ENCODE data around the gene PCED1B.

PCED1B gene

GRCh38 chr12:47184229-47184628 lies 104.8 kb downstream of the PCED1B start:
- no peak for TF ChIP-seq CTCF (IDR thresholded peaks at IDR 0.05; ENCODE audit: control insufficient read depth, extremely low read depth, insufficient read depth)
- no peak overlapping the region for H3K4me3 ChIP-seq (ENCODE audit: low read depth, low read length)
- DNase-seq (ENCODE audit: low read depth): no peak

GRCh38 chr12:47184813-47185212 lies 105.4 kb downstream of the PCED1B start:
- H3K4me3 ChIP-seq (ENCODE audit: low read depth, low read length): no peak overlapping the region
- peak; percentile 88 for DNase-seq (ENCODE audit: low read depth)
- TF ChIP-seq CTCF (IDR thresholded peaks at IDR 0.05; ENCODE audit: control insufficient read depth, extremely low read depth, insufficient read depth): no peak

- no peak for TF ChIP-seq CTCF (IDR thresholded peaks at IDR 0.05; ENCODE audit: control insufficient read depth, extremely low read depth, insufficient read depth)
- no peak overlapping the region for H3K4me3 ChIP-seq (ENCODE audit: low read depth, low read length)
- DNase-seq (ENCODE audit: low read depth): no peak
Measured at GRCh38 chr12:47186246-47186645, 106.8 kb downstream of the PCED1B start.

DNA sequence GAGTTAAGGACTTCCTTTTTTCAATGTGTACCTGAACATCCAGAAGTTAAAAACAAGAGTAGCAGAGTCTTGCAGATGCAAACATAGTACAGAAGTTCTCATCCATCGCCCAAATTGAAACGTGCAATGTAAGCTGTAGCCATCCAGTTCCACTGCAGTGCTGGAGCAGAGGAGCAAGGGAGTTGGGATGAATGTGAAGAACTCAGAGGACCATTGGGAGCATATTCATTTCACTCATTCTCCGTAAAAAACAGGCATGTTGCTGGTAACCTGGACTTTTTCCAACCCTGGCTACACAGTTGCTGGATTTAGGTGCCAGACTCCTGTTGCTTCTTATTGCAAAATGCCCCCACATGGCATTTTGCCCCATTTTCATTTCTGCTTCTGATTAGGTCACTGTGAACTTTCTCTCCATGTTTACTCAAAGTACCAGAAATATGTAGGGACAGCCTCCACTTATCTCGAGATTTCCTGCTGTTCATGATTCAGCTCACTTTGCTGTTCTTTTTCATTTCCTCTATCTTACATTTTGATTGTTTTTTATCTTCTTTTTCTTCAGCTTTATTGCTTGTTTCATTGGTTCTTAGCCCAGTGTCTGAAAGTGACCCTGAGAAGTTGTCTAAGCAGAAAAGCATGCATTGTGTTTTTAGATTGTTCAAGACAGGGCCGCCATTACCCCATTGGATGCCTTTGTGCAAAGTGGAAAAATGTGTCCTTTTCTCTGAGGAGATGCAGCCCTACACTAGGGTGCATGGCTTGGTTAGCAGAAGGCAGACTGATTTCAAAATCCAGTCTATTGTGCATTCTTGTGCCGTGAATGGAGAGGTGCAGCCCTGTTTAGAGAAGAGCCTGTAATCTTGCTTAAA lies 109.4 kb downstream of the PCED1B start:
- H3K4me3 ChIP-seq (ENCODE audit: low read depth, low read length): no peak overlapping the region
- no peak for TF ChIP-seq CTCF (IDR thresholded peaks at IDR 0.05; ENCODE audit: control insufficient read depth, extremely low read depth, insufficient read depth)
- no peak for DNase-seq (ENCODE audit: low read depth)

DNA sequence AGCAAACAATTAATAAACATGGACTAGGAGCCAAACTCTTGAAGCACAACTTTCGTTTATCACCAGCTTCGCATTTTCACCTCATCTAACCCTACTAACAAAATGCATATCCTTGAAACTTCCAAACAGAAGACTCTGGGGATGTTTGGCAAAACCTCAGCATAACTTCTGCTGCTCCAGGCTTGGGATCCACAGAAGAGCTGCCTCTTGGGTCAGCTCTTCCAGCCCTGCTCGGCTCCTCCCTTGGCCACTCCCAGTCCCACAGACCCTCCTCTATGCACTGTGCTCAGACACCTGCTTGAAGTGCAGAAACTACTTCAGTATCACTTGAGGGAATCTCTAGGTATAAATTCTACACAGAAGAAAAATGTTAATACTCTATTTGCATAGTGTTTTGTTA lies 110.3 kb downstream of the PCED1B start:
- no peak for DNase-seq (ENCODE audit: low read depth)
- no peak for TF ChIP-seq CTCF (IDR thresholded peaks at IDR 0.05; ENCODE audit: control insufficient read depth, extremely low read depth, insufficient read depth)
- no peak overlapping the region for H3K4me3 ChIP-seq (ENCODE audit: low read depth, low read length)

GRCh38 chr12:47190271-47190750 lies 110.9 kb downstream of the PCED1B start:
- DNase-seq (ENCODE audit: low read depth): no peak
- no peak for TF ChIP-seq CTCF (IDR thresholded peaks at IDR 0.05; ENCODE audit: control insufficient read depth, extremely low read depth, insufficient read depth)
- H3K4me3 ChIP-seq (ENCODE audit: low read depth, low read length): no peak overlapping the region

GRCh38 chr12:47190905-47191304 lies 111.5 kb downstream of the PCED1B start:
- H3K4me3 ChIP-seq (ENCODE audit: low read depth, low read length): no peak overlapping the region
- no peak for DNase-seq (ENCODE audit: low read depth)
- no peak for TF ChIP-seq CTCF (IDR thresholded peaks at IDR 0.05; ENCODE audit: control insufficient read depth, extremely low read depth, insufficient read depth)
